GM11168 (cell line): ENCODE data around the gene OSBP2.

Experiments used
- in situ Hi-C: fragments of 300-500 bp; cut with MboI; formaldehyde crosslinking; loops from one replicate; pipeline ENCODE4 v1.12.0; 2022; ENCODE audit warnings: low sequenced_read_pairs; ENCODE audit not compliant: unreplicated experiment

OSBP2 gene

GRCh38 chr22:30876221-30876751 lies 181.6 kb downstream of the OSBP2 start:
- in situ Hi-C loops: no loop called here

- in situ Hi-C loops: no loop called here
Observed at GRCh38 chr22:30876915-30877553, 182.4 kb downstream of the OSBP2 start.

- in situ Hi-C loops: no loop called here
Observed at GRCh38 chr22:30877662-30878515, 183.2 kb downstream of the OSBP2 start.

GRCh38 chr22:30878516-30879414 lies 184.1 kb downstream of the OSBP2 start:
- in situ Hi-C loops: no loop called here

- in situ Hi-C loops: no loop called here
Observed at GRCh38 chr22:30879415-30879797, 184.7 kb downstream of the OSBP2 start.

GRCh38 chr22:30880181-30880601 lies 185.5 kb downstream of the OSBP2 start:
- in situ Hi-C loops: no loop called here

- in situ Hi-C loops: no loop called here
Observed at GRCh38 chr22:30880847-30881246, 186.2 kb downstream of the OSBP2 start.

- in situ Hi-C loops: no loop called here
Observed at GRCh38 chr22:30881361-30882183, 186.9 kb downstream of the OSBP2 start.

- in situ Hi-C loops: no loop called here
Observed at GRCh38 chr22:30882184-30882717, 187.6 kb downstream of the OSBP2 start.

GRCh38 chr22:30882974-30883533 lies 188.4 kb downstream of the OSBP2 start:
- in situ Hi-C loops: no loop called here

- in situ Hi-C loops: no loop called here
Observed at GRCh38 chr22:30883586-30884145, 189.0 kb downstream of the OSBP2 start.

GRCh38 chr22:30884211-30885000 lies 189.7 kb downstream of the OSBP2 start:
- in situ Hi-C loops: no loop called here

- in situ Hi-C loops: no loop called here
Observed at GRCh38 chr22:30885001-30885366, 190.3 kb downstream of the OSBP2 start.

GRCh38 chr22:30885591-30885990 lies 190.9 kb downstream of the OSBP2 start:
- in situ Hi-C loops: no loop called here

GRCh38 chr22:30887453-30887852 lies 192.8 kb downstream of the OSBP2 start:
- in situ Hi-C loops: no loop called here

GRCh38 chr22:30887861-30888260 lies 193.2 kb downstream of the OSBP2 start:
- in situ Hi-C loops: no loop called here

- in situ Hi-C loops: no loop called here
Observed at GRCh38 chr22:30889268-30889995, 194.8 kb downstream of the OSBP2 start.
